Measurements from ENCODE around the gene POLR3GL.

- no peak for TF ChIP-seq CTCF (IDR thresholded peaks at IDR 0.05; ENCODE audit: poor library complexity, severe bottlenecking)
- TF ChIP-seq EP300 (conservative IDR thresholded peaks at IDR 0.05; ENCODE audit: poor library complexity, severe bottlenecking): no peak
Observed at GRCh38 chr1:145992958-145993617, 28.6 kb downstream of the POLR3GL start.
